GM21737 (cell line): Measurements from ENCODE around the gene CEP78.

ENCODE experiments used
- ATAC-seq: cut with Tn5 transposase; IDR thresholded peaks from one replicate; pipeline ENCODE4 v1.9.1; 2021; ENCODE audit warnings: mild to moderate bottlenecking, moderate library complexity; ENCODE audit not compliant: unreplicated experiment

The CEP78 gene

DNA sequence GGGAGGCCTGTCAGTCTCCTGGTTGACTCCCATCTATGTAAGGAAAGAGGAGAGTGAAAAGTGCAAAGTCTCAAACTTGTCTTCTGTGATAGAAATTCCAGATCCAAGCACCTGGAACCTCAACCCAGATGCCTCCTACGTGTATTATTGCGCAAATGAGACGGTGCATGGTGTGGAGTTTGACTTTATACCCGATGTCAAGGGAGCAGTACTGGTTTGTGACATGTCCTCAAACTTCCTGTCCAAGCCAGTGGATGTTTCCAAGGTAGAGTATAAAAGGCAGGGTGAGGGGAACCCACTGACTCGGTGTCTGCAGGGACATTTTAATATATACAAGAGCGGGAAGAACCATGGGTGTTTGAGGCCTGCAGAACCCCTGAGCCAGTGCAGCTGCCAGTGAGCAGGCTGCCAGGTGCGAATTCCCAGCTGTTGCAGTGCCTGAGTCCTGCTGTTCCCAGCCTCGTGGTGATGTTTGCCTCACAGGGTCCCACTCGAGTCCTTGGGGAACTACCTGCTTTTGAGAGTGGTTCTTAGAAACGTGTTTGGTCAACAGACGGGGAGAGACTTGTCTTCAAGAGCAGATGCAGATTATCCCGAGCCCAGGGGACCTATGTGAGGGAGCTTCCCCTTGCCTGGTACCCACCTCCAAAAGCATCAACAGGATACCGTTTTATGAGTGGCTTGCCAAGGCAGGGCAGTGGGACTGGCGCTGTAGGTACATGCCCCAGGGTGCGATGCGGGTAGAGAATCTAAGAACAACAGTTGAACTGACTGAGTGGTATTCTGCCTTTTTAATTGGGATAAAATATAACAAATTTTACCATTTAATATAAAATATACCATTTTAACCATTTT, 70.6 kb downstream of the CEP78 start:
- no peak for ATAC-seq

DNA sequence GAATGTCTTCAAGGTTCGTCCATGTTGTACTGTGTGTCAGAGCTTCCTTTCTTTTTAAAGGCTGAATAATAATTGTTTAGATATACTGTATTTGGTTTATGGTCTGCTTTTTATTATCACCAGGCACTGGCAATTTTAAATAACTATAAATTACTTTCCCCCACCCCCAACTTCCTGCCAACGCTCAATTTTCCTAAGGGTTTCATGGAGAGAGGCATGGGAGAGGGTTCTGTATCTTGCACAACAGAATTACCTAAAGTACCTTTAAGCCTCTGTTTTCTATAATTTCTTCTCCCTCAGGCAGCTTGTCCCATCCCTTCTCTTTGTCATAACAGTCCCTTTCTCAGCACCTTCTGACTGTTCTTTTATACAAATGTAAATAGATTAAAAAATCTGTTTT, 71.5 kb downstream of the CEP78 start:
- ATAC-seq: no peak

DNA sequence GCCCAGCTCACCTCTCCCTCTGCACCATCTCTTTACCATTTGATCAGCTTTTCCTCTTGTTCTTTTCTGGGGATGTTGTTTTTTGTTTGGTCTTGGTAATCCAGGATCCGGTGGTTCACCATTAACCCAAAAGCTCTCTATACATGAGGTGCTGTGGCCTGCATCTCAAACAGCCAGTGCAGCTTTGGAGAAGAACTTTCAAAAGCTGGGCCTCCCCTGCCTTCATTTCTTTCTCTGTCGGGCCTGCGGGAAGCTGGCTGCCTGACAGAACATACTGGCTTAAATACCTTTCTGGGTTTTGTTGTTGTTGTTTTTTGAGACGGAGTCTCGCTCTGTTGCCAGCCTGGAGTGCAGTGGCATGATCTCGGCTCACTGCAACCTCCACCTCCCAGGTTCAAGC, 73.2 kb downstream of the CEP78 start:
- ATAC-seq: no peak

DNA sequence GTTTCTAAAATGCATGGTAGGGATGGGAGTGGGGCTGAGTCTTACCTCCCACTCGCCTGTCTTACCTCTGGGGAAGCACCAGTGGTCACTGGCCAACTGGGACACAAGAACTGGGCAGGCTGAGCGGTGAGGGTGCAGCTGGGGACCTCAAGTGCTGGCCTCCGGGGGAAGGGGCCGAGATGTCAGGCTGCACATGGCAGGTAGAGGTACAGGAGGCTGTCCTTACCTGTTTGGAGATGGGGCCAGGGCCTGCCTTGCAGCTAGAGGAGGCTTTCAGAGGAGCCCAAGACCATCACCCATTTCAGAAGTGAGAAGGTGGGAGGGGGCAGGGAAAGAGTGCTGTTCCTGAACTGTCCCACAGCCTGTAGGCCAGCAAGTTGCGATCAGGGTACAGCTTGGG, 75.2 kb downstream of the CEP78 start:
- ATAC-seq: no peak

DNA sequence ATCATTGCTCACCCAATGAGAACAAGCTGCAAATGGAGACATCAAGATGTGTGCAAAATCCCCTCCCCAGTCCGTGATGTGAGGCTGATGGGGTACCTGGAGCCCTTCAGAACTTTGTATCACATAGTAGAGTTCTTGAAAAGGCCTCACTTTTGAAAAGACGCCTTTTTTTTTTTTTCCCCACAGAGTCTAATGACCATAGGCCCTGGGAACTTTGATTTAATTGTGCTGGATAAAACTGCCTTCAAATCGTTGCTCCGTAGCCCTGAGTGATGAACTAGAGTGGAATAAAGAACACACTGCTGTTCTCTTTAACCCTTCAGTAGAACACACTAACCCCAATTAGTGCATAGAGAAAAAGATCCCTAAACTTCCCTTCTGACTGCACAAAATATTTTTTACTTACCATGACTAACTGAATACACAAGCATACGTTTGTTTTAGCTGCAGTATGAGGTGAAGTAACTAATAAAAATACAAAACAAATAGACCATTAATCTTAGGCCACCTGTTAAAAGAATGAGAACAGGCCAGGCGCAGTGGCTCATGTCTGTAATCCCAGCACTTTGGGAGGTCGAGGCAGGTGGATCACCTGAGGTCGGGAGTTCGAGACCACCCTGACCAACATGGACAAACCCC, 76.1 kb downstream of the CEP78 start:
- ATAC-seq: no peak

DNA sequence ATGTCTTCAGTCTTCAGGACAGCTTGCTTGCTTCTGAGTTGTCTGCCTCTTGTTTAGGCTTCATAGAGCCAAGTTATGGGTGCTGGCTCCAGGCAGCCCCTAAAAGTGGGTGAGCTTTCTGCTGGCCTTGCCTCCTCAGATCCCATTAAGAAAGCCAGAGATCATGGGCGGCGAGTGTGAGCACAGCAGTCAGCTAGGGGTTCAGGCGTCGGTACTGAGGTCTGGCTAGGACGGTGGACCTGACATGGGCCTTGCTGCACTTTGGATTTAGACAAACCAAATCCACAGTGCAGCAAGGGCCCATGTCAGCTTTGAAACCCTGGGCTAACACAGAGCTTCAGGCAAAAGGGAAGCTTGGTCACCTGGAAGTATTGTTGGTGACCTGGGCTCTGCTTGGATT, 78.7 kb downstream of the CEP78 start:
- no peak for ATAC-seq

DNA sequence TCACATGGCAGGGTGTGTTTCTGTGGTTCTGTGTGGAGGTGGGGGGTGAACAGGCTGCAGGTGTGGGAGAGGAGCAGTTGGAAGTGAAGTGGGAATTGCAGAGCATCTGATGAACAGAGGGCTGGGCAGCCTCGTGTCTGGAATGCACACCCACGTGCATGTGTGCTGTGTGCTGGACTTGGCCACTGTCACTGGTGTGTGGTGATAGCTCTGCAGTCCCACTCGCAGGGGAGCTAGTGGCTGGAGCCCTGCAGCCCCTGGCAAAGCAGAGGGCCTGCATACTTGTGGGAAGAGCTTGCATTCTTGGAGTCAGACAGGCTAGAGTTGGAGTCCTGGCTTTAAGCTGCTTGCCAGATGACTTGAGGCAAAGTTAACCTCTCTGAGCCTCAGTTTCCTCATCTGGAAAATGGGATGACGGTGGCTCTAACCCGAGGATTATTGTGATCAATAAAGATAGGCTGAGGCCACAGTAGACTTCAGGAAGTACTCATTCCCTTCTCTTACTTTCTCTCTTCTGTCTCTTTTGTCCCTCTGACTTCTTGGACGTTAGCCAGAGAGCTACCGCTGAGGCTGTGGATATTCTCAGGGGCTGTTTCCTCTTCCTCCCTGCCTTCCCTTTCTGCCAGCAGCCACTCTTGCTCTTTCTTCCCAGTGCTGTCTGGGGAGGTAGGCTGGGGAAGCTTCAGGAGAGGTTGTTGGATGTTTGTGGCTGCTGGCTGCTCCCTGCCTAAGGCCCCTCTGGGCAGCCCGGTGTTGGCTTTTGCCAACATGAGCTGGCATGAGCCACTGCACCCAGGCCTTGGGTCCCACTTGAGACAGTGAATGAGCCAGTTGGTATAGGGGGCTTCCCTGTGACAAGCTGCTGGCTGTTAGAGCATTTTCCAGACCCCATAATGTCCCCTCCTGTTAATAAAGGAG, 79.3 kb downstream of the CEP78 start:
- no peak for ATAC-seq

DNA sequence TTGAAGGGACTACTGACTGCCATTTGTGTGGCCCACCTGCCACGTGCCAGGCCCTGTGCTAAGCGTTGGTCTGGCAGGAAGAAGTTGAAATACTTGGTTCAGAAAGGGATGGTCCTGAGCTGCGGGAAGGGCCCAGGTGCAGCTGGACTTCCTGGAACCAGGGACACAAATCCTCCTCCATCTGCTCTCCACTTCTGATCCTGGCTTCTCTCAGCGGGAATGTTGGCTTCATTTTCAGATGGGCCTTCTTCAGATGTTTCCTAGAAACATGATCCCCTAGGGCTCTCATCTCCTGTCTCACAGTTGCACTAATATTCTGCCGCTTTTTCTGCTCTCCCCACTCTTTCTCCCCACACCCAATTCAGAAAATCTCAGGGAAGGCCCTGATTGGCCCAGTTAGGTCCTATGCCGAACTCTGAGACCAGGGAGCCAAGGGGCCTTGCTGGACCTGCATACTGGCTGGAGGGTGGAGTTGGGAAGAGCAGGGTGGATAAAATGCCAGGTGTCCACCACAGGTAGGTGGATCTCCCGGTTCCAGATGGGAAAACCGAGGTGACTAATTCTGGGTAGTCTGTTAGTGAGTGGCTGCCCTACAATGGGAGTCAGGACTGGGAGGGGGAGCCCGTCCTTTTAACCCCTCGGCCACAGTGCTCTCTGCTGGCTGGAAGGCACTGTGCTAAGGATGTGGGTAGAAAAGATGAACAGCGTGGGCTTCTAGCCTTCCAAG, 80.5 kb downstream of the CEP78 start:
- no peak for ATAC-seq

DNA sequence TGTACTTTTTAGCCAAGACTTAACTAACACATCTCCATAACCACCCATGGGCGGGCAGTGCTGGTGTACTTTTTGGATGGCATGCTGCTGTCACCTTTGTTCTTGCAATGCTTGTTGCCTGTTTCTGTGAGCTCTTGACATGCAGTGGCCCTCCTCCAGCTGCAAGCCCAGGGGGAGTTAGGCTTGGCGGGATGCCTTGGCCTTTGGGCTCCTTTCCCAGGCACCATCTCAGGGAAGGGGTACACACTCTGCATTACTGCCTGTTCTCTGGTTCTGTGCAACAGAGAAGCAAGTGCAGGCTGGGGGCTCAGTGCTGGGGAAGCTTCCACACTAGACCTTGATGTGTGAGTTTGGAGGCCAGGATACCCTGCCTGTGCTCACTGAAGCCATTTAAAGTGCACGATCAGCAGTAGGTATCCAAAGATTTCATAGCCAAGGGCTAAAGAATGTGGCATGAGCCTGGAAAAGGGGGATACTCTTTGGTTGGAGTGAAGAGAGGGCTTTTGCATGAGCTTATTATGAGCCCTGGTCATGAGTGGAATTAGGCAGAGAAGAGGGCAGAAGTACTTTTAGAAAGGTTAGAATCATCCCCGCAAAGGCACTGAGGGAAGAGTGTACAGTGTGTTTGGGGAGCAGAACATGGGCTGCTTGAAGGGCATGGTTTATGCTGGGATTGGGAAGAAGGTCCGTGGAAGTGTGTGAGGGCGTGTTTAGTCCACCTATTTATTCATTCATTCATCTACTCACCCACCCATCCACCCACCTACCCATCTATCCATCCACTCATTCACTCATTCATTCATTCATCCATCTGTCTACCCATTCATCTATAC, 83.5 kb downstream of the CEP78 start:
- no peak for ATAC-seq

DNA sequence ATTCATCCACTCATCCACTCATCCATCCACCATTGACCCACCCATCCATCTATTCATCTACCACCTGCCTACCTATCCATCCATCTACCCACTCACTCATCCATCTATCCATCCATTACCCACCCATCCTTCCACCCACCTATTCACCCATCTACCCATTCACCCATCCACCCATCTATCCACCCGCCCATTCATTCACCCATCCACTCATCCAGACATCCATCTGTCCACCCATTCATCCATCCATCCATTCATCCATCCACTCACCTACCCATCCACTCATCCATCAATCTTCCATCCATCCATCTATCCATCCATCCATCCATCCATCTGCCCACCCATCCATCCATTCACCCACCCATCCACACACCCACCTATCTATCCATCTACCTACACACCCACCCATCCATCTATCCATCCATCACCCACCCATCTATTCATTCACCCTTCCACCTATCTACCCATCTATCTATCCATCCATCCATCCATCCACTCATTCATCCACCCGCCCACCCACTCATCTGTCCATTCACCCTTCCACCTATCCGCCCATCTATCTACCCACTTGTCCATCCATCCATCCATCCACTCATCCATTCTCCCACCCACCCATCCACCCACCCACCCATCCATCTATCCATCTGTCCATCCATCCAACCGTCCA, 84.3 kb downstream of the CEP78 start:
- no peak for ATAC-seq

DNA sequence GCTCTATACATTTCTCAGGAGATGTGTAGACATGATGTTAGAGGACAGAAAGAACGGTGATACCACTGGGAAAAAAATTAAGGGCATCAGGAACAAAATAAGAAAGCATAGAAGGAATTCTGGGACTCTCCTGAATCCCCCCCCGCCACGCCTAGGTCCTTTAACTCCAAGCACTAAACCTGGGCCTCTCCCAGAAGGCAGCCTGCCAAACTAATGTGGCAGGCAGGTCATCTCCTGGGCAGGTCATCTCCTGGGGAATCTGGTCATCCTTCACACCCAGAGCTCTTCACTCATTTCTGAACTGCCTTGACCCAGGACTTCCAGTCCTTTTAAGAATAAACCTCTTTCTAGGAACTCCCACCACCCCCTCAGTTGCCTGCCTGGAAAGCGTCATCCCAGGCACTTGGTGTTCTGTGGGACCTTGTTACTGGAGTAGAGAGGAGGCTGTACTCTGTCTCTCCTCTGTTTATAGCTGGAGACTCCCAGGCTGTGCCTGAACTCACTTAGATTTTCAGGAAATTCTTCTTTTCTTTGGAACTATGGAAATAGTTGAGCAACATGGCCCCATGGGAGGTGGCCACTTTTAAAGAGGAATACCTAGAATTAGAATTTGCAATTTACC, 85.1 kb downstream of the CEP78 start:
- ATAC-seq: no peak

DNA sequence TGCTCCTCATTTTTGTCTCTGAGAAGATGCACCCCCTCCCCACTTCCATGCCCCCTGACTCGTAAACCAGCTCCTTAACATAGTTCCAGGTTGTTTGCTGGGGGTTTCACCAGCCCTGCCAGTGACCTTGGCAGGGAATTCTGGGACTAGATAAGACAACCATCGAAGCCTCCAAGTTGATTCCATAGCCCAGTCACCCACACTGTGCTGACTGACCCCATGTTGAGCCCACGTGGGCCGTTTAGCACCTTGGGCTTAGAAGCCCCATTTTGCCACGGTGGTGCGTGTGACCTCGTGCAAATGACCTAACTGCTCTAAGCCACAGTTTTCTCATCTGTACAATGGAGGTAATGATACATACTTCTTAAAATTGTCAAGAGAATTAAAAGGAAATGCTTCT, 85.6 kb downstream of the CEP78 start:
- ATAC-seq: no peak

DNA sequence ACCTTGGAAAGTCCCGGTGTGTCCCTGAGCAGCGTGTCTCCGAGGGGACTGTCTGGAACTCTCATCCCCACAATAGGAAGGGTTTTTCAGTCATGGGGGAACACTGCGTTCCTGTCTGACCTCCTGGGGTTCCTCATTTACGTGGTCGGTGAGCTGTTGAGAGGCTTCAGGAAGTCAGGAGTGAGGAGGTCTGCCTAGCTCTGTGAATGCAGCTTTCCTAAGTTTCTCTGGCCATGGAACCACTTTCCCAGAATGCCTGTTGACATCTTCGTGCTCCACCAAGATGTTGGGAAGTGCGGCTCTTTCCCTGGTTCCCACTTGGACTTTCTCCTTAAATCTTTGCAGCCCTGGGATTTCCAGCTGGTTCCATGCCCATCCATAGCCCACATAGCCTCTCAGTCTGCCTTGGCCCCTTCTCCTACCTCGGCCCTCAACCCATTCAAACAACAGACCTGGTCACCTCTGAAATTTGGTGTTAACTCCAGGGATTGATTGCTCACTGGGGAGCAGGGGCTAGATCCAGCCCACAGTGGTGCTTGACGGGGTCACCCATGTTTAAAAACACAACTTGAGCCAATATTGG, 88.3 kb downstream of the CEP78 start:
- no peak for ATAC-seq

DNA sequence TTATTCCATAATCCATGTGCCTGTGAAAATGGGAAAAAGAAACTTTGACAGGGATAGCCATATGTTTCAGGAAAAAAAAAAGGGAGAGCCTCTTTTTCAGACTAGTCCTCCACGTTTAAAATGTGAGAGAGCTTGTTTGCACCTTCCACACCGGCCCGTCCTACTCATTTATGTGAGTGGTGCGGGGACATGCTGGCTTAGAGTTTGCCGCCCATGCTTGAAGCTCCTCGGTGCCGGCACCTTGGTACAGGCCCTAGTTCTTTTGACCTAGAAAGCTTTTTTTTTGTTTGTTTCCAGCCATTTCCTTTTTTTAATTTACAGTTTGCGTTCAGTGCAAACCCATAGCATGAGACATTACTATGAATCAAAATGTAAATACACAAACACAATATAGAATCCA, 88.8 kb downstream of the CEP78 start:
- ATAC-seq: no peak

DNA sequence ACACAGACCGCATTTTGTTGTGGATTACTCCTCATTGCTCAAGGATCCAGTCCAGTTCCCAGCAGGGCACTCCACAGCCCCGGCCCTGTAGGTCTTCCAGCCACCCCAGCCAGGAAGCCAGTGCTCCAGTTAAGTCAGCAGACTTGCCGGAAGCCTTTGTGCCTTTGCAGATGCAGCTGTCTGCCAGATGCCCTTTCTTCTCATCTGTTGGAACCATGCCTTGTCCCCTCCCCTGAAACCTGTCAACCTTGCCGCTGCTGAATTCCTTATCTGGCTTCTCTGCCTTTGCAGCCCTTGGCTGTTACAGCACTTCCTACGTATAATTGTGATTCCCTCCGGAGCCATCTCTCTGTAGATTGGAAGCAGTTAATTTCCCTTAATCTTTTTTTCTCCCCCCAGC, 89.5 kb downstream of the CEP78 start:
- no peak for ATAC-seq

DNA sequence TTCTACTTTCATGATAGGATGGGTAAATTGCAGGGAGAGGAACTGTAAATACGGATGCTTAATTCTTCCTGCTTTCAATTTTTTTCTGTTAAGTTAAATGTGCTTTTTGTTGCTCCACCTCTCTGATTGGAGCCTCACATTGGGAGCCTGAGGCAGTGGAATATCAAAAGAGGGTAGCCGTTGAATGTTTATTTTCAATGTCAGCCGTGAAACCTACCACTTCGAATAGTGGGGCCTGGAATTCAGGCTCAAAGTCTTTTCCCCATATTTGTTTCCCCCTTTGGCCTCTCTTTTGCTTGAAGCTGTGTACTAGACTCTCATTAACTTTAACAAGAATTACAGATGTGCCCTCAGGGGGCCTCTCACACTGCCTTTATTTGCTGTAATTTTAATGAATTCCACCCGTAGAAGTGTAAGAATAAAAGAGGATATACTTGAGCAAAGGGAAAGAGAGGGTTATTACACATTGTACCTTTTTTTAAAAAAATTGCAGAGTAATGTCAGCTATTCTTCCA, 90.0 kb downstream of the CEP78 start:
- ATAC-seq: no peak

DNA sequence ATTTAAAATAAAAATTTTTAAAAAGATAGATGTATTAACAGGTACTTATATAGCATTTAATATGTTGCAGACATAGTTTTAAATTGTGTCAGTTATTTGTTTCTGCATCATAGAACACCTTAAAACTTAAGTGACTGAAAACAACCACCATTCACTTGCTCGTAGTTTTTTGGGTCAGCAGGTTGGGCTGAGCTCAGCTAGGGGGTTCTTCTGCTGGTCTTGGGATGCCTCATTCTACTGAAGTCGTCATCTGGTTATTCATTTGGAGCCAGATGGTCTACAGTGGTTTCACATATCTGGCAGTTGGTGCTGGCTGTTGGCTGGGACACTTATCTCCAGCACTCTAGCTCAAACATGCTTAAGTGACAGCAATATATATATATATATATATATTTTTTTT, 90.7 kb downstream of the CEP78 start:
- ATAC-seq: no peak
